ENCODE results near the gene SMNDC1. TPM values are rescaled to one million over a fixed set of nuclear protein-coding genes. Genes with fewer than 3 reads are reported as not detected.

SMNDC1 gene
- total RNA-seq, 2 experiments from 2014 or later: 44.2 to 56.7 TPM

GRCh38 chr10:110310741-110311140, 6.0 kb upstream of the SMNDC1 start:
- ChIA-PET POLR2A (interaction anchor here (0.8 kb wide), 1 partner anchor 115 kb away, joined by 3 read pairs; no protein-coding TSS in a partner anchor), CTCF (interaction anchor here (0.7 to 2.5 kb wide), 20 partner anchors 12 to 361 kb away, joined by 3 to 19 read pairs (median 4); no protein-coding TSS in a partner anchor)
- peak overlapping the region; percentile 15 for H3K27ac Mint-ChIP-seq
- intact Hi-C loops (cut with DNase I, micrococcal nuclease): loop anchor here (1.0 to 5.0 kb wide), 9 partner anchors 42 to 290 kb away; partner anchors contain the start of gene DUSP5 (in 1 of the 2)
- DNase-seq: no peak
- peaks cover 33% of the 10 kb centered on the region for H3K4me1 Mint-ChIP-seq
- no peaks in the 10 kb centered on the region for H3K36me3 Mint-ChIP-seq (ENCODE audit: low read depth)
- no peak overlapping the region for H3K4me3 Mint-ChIP-seq
- no peak for ATAC-seq
- H3K27me3 Mint-ChIP-seq: peaks cover 2% of the 10 kb centered on the region
- H3K9me3 Mint-ChIP-seq (ENCODE audit: low read depth): no peaks in the 10 kb centered on the region

DNA sequence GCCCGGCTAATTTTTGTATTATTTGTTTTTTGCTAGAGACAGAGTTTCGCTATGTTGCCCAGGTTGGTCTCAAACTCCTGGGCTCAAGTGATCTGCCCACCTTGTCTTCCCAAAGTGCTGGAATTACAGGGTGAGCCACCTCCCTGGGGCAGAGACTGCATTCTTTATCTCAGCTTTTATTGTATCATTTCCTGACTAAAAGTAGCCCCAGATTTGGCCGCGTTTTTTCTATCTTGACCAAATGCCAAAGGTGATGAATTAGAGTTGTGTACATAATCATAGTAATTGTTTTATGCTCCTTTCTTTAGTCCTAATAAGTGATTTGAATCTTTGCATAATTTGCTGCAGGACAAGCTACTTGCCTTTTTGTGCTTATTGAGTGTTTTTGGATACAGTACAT, 3.1 kb upstream of the SMNDC1 start:
- Mint-ChIP-seq H3K27ac (no peak overlapping the region), H3K4me3 (no peak overlapping the region), H3K4me1 (peaks cover 31% of the 10 kb centered on the region), H3K9me3 (ENCODE audit: low read depth) (no peaks in the 10 kb centered on the region), H3K27me3 (peaks cover under 1% of the 10 kb centered on the region), H3K36me3 (ENCODE audit: low read depth) (peaks cover 14% of the 10 kb centered on the region)
- POLR2A ChIA-PET: interaction anchor here (0.6 kb wide), 1 partner anchor 572 kb away, joined by 3 read pairs; no protein-coding TSS in a partner anchor
- no peak for ATAC-seq
- intact Hi-C loops (cut with DNase I, micrococcal nuclease): loop anchor here in 1 of 2 experiments (5.0 to 10.0 kb wide), 3 partner anchors 364 to 607 kb away; partner anchors contain the start of genes BBIP1 and SHOC2
- CTCF ChIA-PET: interaction anchor here (0.7 to 6.0 kb wide), 15 partner anchors 45 to 373 kb away, joined by 3 to 79 read pairs (median 5); no protein-coding TSS in a partner anchor
- no peak for DNase-seq

GRCh38 chr10:110306452-110306768, 1.7 kb upstream of the SMNDC1 start:
- POLR2A ChIA-PET: no interaction called here
- no peaks in the 10 kb centered on the region for H3K9me3 Mint-ChIP-seq (ENCODE audit: low read depth)
- CTCF ChIA-PET: interaction anchor here (0.7 to 6.0 kb wide), 30 partner anchors 10 to 374 kb away, joined by 3 to 79 read pairs (median 5); no protein-coding TSS in a partner anchor
- peak overlapping the region; percentile 98 for H3K27ac Mint-ChIP-seq
- H3K4me3 Mint-ChIP-seq: peak overlapping the region; percentile 95
- H3K36me3 Mint-ChIP-seq (ENCODE audit: low read depth): peaks cover 27% of the 10 kb centered on the region
- DNase-seq: no peak
- H3K27me3 Mint-ChIP-seq: no peaks in the 10 kb centered on the region
- peaks cover 39% of the 10 kb centered on the region for H3K4me1 Mint-ChIP-seq
- intact Hi-C loops (cut with DNase I, micrococcal nuclease): loop anchor here (1.0 to 10.0 kb wide), 8 partner anchors 191 to 608 kb away; partner anchors contain the start of genes BBIP1 (in 1 of the 2), DUSP5 (in 1 of the 2), SHOC2 (in 1 of the 2) and SMC3 (in 1 of the 2)
- no peak for ATAC-seq

GRCh38 chr10:110305767-110306451, 1.2 kb upstream of the SMNDC1 start:
- intact Hi-C loops (cut with DNase I, micrococcal nuclease): loop anchor here (1.0 to 10.0 kb wide), 11 partner anchors 169 to 609 kb away; partner anchors contain the start of genes SMC3 (in 2 of the 2), BBIP1 (in 1 of the 2), DUSP5 (in 1 of the 2) and PDCD4 (in 1 of the 2)
- Mint-ChIP-seq H3K27ac (peak overlapping the region; percentile 98), H3K4me1 (peaks cover 39% of the 10 kb centered on the region), H3K36me3 (ENCODE audit: low read depth) (peaks cover 29% of the 10 kb centered on the region), H3K27me3 (no peaks in the 10 kb centered on the region), H3K9me3 (ENCODE audit: low read depth) (no peaks in the 10 kb centered on the region), H3K4me3 (peak overlapping the region; percentile 95)
- POLR2A ChIA-PET: interaction anchor here (0.7 to 1.4 kb wide), 3 partner anchors 49 to 259 kb away, joined by 3 to 5 read pairs (median 3); no protein-coding TSS in a partner anchor
- CTCF ChIA-PET: interaction anchor here (0.6 to 6.0 kb wide), 27 partner anchors 9 to 859 kb away, joined by 3 to 79 read pairs (median 5); no protein-coding TSS in a partner anchor
- ATAC-seq (peak; percentile 74), DNase-seq (peak; percentile 64)

GRCh38 chr10:110304394-110304779, 333 bp downstream of the SMNDC1 start:
- ChIA-PET CTCF (interaction anchor here (0.9 to 6.0 kb wide), 18 partner anchors 8 to 368 kb away, joined by 3 to 79 read pairs (median 4); no protein-coding TSS in a partner anchor), POLR2A (interaction anchor here (1.2 to 1.6 kb wide), 2 partner anchors 260 to 264 kb away, joined by 3 to 4 read pairs; partner anchors contain the start of gene SMC3)
- Mint-ChIP-seq H3K27me3 (no peaks in the 10 kb centered on the region), H3K9me3 (ENCODE audit: low read depth) (no peaks in the 10 kb centered on the region), H3K36me3 (ENCODE audit: low read depth) (peaks cover 37% of the 10 kb centered on the region), H3K4me1 (peaks cover 45% of the 10 kb centered on the region), H3K4me3 (peak overlapping the region; percentile 95), H3K27ac (peak overlapping the region; percentile 98)
- ATAC-seq: peak; percentile 43
- DNase-seq: no peak
- intact Hi-C loops (cut with DNase I, micrococcal nuclease): loop anchor here (1.0 to 10.0 kb wide), 10 partner anchors 78 to 615 kb away; partner anchors contain the start of genes BBIP1 (in 2 of the 2), SHOC2 (in 2 of the 2), ADD3 (in 1 of the 2) and PDCD4 (in 1 of the 2)

DNA sequence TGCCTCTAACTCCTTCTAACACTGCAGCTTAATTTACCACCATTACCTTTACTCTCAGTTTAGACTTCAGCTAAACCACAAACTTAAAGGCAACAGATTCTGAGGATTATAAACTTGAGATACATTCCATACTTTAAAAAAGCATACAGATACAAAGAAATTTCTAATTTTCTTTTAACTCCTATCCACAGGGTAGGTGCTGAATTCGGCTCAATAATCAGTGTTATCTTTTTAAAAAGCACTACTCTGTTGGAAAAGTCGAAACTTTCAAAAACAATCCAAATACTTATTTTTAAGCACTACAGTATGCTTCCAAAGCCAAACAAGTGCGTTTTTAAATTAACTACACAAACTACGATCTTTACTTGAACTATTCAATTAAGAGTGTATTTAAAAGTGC, 1.0 kb downstream of the SMNDC1 start:
- H3K27ac Mint-ChIP-seq: peak overlapping the region; percentile 92
- no peaks in the 10 kb centered on the region for H3K9me3 Mint-ChIP-seq (ENCODE audit: low read depth)
- peak overlapping the region; percentile 95 for H3K4me3 Mint-ChIP-seq
- peaks cover 45% of the 10 kb centered on the region for H3K4me1 Mint-ChIP-seq
- intact Hi-C loops (cut with DNase I, micrococcal nuclease): loop anchor here (1.0 to 10.0 kb wide), 10 partner anchors 77 to 616 kb away; partner anchors contain the start of genes BBIP1 (in 2 of the 2), SHOC2 (in 2 of the 2), ADD3 (in 1 of the 2) and PDCD4 (in 1 of the 2)
- ChIA-PET CTCF (interaction anchor here (0.7 to 6.0 kb wide), 9 partner anchors 12 to 367 kb away, joined by 3 to 79 read pairs (median 3); no protein-coding TSS in a partner anchor), POLR2A (interaction anchor here (1.1 kb wide), 1 partner anchor 288 kb away, joined by 3 read pairs; no protein-coding TSS in a partner anchor)
- H3K27me3 Mint-ChIP-seq: no peaks in the 10 kb centered on the region
- DNase-seq (no peak), ATAC-seq (no peak)
- peaks cover 44% of the 10 kb centered on the region for H3K36me3 Mint-ChIP-seq (ENCODE audit: low read depth)

- DNase-seq: no peak
- CTCF ChIA-PET: interaction anchor here (0.6 to 2.8 kb wide), 6 partner anchors 21 to 291 kb away, joined by 3 to 9 read pairs (median 4); no protein-coding TSS in a partner anchor
- Mint-ChIP-seq H3K4me3 (peak overlapping the region; percentile 2), H3K36me3 (ENCODE audit: low read depth) (peaks cover 65% of the 10 kb centered on the region), H3K4me1 (peaks cover 49% of the 10 kb centered on the region), H3K27me3 (no peaks in the 10 kb centered on the region), H3K27ac (peak overlapping the region; percentile 65), H3K9me3 (ENCODE audit: low read depth) (no peaks in the 10 kb centered on the region)
- ATAC-seq: no peak
- POLR2A ChIA-PET: interaction anchor here (1.1 kb wide), 1 partner anchor 11 kb away, joined by 3 read pairs; no protein-coding TSS in a partner anchor
- intact Hi-C loops (cut with DNase I, micrococcal nuclease): loop anchor here in 1 of 2 experiments (10.0 kb wide), 2 partner anchors 584 to 614 kb away; partner anchors contain the start of genes BBIP1 and SHOC2
Measured at GRCh38 chr10:110300486-110300986, 4.2 kb downstream of the SMNDC1 start.

- ATAC-seq (no peak), DNase-seq (no peak)
- intact Hi-C loops (cut with DNase I, micrococcal nuclease): no loop called here
- Mint-ChIP-seq H3K27ac (no peak overlapping the region), H3K9me3 (ENCODE audit: low read depth) (no peaks in the 10 kb centered on the region), H3K4me3 (no peak overlapping the region), H3K36me3 (ENCODE audit: low read depth) (peaks cover 57% of the 10 kb centered on the region), H3K27me3 (no peaks in the 10 kb centered on the region), H3K4me1 (peaks cover 33% of the 10 kb centered on the region)
- CTCF ChIA-PET: interaction anchor here (0.6 to 2.4 kb wide), 12 partner anchors 8 to 835 kb away, joined by 3 to 14 read pairs (median 4); partner anchors contain the start of gene SMNDC1
- POLR2A ChIA-PET: no interaction called here
Measured at GRCh38 chr10:110296966-110297365, 7.8 kb downstream of the SMNDC1 start.

- Mint-ChIP-seq H3K4me3 (no peak overlapping the region), H3K4me1 (no peaks in the 10 kb centered on the region), H3K36me3 (ENCODE audit: low read depth) (peaks cover 26% of the 10 kb centered on the region), H3K9me3 (ENCODE audit: low read depth) (no peaks in the 10 kb centered on the region), H3K27me3 (no peaks in the 10 kb centered on the region), H3K27ac (peak overlapping the region; percentile 0)
- no peak for ATAC-seq
- ChIA-PET POLR2A (no interaction called here), CTCF (interaction anchor here (0.6 to 1.6 kb wide), 3 partner anchors 144 to 309 kb away, joined by 3 to 5 read pairs (median 3); no protein-coding TSS in a partner anchor)
- no peak for DNase-seq
- intact Hi-C loops (cut with DNase I, micrococcal nuclease): no loop called here
Measured at GRCh38 chr10:110286841-110287240, 17.9 kb downstream of the SMNDC1 start.

DNA sequence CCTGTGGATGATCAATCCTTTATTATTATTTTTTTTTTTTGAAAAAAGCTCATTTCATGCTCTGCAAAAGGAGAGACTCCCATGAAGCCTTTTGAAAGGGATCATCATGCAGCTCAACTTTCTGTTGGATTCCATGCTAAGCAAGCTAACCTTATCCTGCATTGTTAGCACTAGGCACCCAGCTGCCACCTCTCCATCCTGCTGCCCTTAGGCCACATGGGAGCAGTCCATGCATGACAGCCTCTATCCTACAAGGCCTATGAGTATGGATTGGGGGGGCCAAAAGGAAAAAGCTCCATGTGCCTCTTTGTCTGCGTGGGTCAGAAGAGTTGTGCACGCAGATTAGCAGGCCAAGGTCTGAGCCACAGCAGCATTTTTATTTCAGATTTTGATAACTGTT, 19.2 kb downstream of the SMNDC1 start:
- no peak overlapping the region for H3K4me3 Mint-ChIP-seq
- peaks cover 1% of the 10 kb centered on the region for H3K4me1 Mint-ChIP-seq
- DNase-seq (no peak), ATAC-seq (no peak)
- POLR2A ChIA-PET: interaction anchor here (0.6 kb wide), 1 partner anchor 1946 kb away, joined by 3 read pairs; no protein-coding TSS in a partner anchor
- H3K27me3 Mint-ChIP-seq: no peaks in the 10 kb centered on the region
- H3K27ac Mint-ChIP-seq: no peak overlapping the region
- intact Hi-C loops (cut with DNase I, micrococcal nuclease): no loop called here
- CTCF ChIA-PET: interaction anchor here (0.6 to 4.8 kb wide), 8 partner anchors 11 to 152 kb away, joined by 3 to 24 read pairs (median 4); partner anchors contain the start of gene MXI1
- H3K9me3 Mint-ChIP-seq (ENCODE audit: low read depth): no peaks in the 10 kb centered on the region
- H3K36me3 Mint-ChIP-seq (ENCODE audit: low read depth): peaks cover 26% of the 10 kb centered on the region
